Measurements from ENCODE around the gene RAB20.

- no peak for TF ChIP-seq GATA2 (IDR thresholded peaks at IDR 0.05; ENCODE audit: low read depth, low read length)
- no peak for TF ChIP-seq GATA3 (IDR thresholded peaks at IDR 0.05; ENCODE audit: low read depth, low read length)
Measured at GRCh38 chr13:110533771-110534670, 27.5 kb downstream of the RAB20 start.

All from SH-SY5Y (cell line).